DND-41 (cell line): ENCODE data around the gene KANSL3.

Source experiments
- CTCF ChIP-seq: IDR thresholded peaks from 2 replicates; pipeline ENCODE4 v1.5.1; 2012; ENCODE audit warnings: borderline replicate concordance, low read length, moderate library complexity, mild to moderate bottlenecking; ENCODE audit not compliant: poor library complexity, severe bottlenecking; ENCODE audit errors: extremely low read depth
- EZH2 ChIP-seq: IDR thresholded peaks from 3 replicates; pipeline ENCODE4 v1.6.1; 2012; ENCODE audit warnings: borderline replicate concordance, low read depth, mild to moderate bottlenecking, moderate library complexity, low read length, inconsistent platforms; ENCODE audit not compliant: severe bottlenecking

GRCh38 chr2:96631804-96632435, 6.2 kb downstream of the KANSL3 start:
- TF ChIP-seq CTCF (no peak), EZH2 (no peak)
